Hindlimb muscle (tissue), 1 donor: ENCODE data around the gene C5AR1. TPM values are rescaled to one million over a fixed set of nuclear protein-coding genes. Genes with fewer than 3 reads are reported as not detected.
A peak's percentile ranks its signal among the peaks of the same experiment; 100 is the strongest.
"Not testable (repeated sequence)": the region's sequence is repeated elsewhere in the genome, so short reads cannot be mapped to it uniquely, and the experiment has no call there.

Experiments
- DNase-seq: peaks from one replicate; pipeline ENCODE4 v3.0.0-alpha.2; 2013
- polyA plus RNA-seq: library from polyadenylated mRNA; unstranded; fragments of 120-200 nt; gene quantifications from one replicate; pipeline ENCODE4 v1.2.1, GENCODE V29; 2013; ENCODE audit not compliant: insufficient read length

The C5AR1 gene
- polyA plus RNA-seq, 1 donor = 2.9 TPM

GRCh38 chr19:47331931-47332547 lies 22.4 kb downstream of the C5AR1 start, which contains the start of gene C5AR2:
TSS of gene C5AR2 (plus strand) at chr19:47332175. CDS start at chr19:47340800, 8,625 bp downstream.
- DNase-seq = no peak

- DNase-seq = not testable (repeated sequence)
Observed at GRCh38 chr19:47336765-47337718, 27.4 kb downstream of the C5AR1 start.

GRCh38 chr19:47339196-47339880 lies 29.7 kb downstream of the C5AR1 start:
- DNase-seq = no peak

- no peak for DNase-seq
Observed at GRCh38 chr19:47340477-47341208, 31.0 kb downstream of the C5AR1 start.

GRCh38 chr19:47341734-47342133 lies 32.1 kb downstream of the C5AR1 start:
- DNase-seq = no peak

- DNase-seq = no peak
Observed at GRCh38 chr19:47343194-47343802, 33.6 kb downstream of the C5AR1 start.

- no peak for DNase-seq
Observed at GRCh38 chr19:47344425-47344824, 34.8 kb downstream of the C5AR1 start.

GRCh38 chr19:47346024-47346423 lies 36.4 kb downstream of the C5AR1 start:
- not testable (repeated sequence) for DNase-seq

GRCh38 chr19:47348819-47349795 lies 39.4 kb downstream of the C5AR1 start, which contains the start of gene DHX34:
TSS of gene DHX34 (plus strand) at chr19:47349315. CDS start at chr19:47353031, 3,716 bp downstream.
- peak; percentile 98 for DNase-seq

GRCh38 chr19:47350630-47351029 lies 41.0 kb downstream of the C5AR1 start:
- DNase-seq = no peak

- no peak for DNase-seq
Observed at GRCh38 chr19:47351548-47351947, 41.9 kb downstream of the C5AR1 start.

- DNase-seq = no peak
Observed at GRCh38 chr19:47352095-47352494, 42.4 kb downstream of the C5AR1 start.

GRCh38 chr19:47353307-47353712 lies 43.6 kb downstream of the C5AR1 start:
- DNase-seq = no peak

GRCh38 chr19:47356900-47357299 lies 47.2 kb downstream of the C5AR1 start:
- DNase-seq = no peak

GRCh38 chr19:47357788-47358680 lies 48.4 kb downstream of the C5AR1 start:
- no peak for DNase-seq

GRCh38 chr19:47358936-47359335 lies 49.3 kb downstream of the C5AR1 start:
- DNase-seq = no peak

GRCh38 chr19:47362321-47362720 lies 52.7 kb downstream of the C5AR1 start:
- DNase-seq = no peak

- no peak for DNase-seq
Observed at GRCh38 chr19:47363758-47364531, 54.3 kb downstream of the C5AR1 start.

- not testable (repeated sequence) for DNase-seq
Observed at GRCh38 chr19:47365455-47365854, 55.8 kb downstream of the C5AR1 start.
